ENCODE results near the gene RFESD. TPM values are rescaled to one million over a fixed set of nuclear protein-coding genes. Genes with fewer than 3 reads are reported as not detected.

RFESD gene
- polyA plus RNA-seq (2012; ENCODE audit: missing spikeins), result 6.6 TPM

- FAIRE-seq, result peak; percentile 95
- TF ChIP-seq POLR2A (IDR thresholded peaks at IDR 0.05; ENCODE audit: low read depth, low read length), result peak; percentile 83; the same call in 1 of the 2 replicates
- peak; percentile 64 for TF ChIP-seq TAF1 (IDR thresholded peaks at IDR 0.05; ENCODE audit: borderline replicate concordance, low read depth, low read length)
- TF ChIP-seq POLR2AphosphoS5 (IDR thresholded peaks at IDR 0.05; ENCODE audit: low read depth, low read length), result 0 out of 2 replicates have a peak, but pooled peaks have one; percentile 44
- peak; percentile 71 for DNase-seq (ENCODE audit: insufficient read length)
Measured at GRCh38 chr5:95646569-95647431, at the start of gene RFESD. Gene RFESD (plus strand): TSS chr5:95646777. CDS start chr5:95652272, 5,495 bp downstream.

GRCh38 chr5:95599252-95599651 is 47.3 kb upstream of the RFESD start:
- no peak for TF ChIP-seq TAF1 (IDR thresholded peaks at IDR 0.05; ENCODE audit: borderline replicate concordance, low read depth, low read length)
- no peak for TF ChIP-seq POLR2AphosphoS5 (IDR thresholded peaks at IDR 0.05; ENCODE audit: low read depth, low read length)
- no peak for TF ChIP-seq POLR2A (IDR thresholded peaks at IDR 0.05; ENCODE audit: low read depth, low read length)
- no peak for DNase-seq (ENCODE audit: insufficient read length)
- peak; percentile 30 for FAIRE-seq

DNA sequence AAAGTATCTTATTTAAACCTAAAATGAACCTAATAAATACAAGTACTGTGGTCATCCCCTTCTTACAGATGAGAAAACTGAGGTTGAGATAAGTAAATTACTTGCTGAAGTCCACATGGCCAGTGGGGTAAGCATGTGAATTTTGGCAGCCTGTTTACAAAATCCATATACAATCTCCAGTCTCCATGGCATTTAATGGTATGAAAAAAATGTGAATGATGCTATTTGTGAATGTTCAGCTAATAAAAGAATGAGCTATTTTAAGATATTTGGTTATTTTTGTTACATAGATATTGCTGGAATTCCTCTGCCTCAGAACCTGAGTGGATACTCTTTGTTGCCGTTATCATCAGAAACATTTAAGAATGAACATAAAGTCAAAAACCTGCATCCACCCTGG is 46.0 kb upstream of the RFESD start:
- no peak for FAIRE-seq
- DNase-seq (ENCODE audit: insufficient read length), result no peak
- no peak for TF ChIP-seq POLR2AphosphoS5 (IDR thresholded peaks at IDR 0.05; ENCODE audit: low read depth, low read length)
- TF ChIP-seq TAF1 (IDR thresholded peaks at IDR 0.05; ENCODE audit: borderline replicate concordance, low read depth, low read length), result no peak
- TF ChIP-seq POLR2A (IDR thresholded peaks at IDR 0.05; ENCODE audit: low read depth, low read length), result no peak

DNA sequence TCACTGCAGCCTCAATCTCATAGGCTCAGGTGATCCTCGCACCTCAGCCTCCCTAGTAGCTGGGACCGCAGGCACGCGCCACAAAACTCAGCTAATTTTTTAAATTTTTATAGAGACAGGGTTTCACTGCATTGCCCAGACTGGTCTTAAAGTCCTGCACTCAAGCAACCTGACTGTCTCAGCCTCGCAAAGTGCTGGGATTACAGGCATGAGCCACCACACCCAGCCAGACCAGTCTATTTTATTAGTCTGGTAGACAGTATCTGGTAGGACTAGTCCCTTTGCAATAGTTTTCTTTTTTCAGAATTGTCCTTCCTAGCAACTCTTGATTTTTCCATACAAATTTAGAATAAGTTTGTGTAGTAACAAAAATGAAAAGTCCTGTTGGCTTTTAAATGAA is 40.8 kb upstream of the RFESD start:
- FAIRE-seq, result no peak
- DNase-seq (ENCODE audit: insufficient read length), result no peak
- TF ChIP-seq TAF1 (IDR thresholded peaks at IDR 0.05; ENCODE audit: borderline replicate concordance, low read depth, low read length) (no peak), POLR2A (IDR thresholded peaks at IDR 0.05; ENCODE audit: low read depth, low read length) (no peak), POLR2AphosphoS5 (IDR thresholded peaks at IDR 0.05; ENCODE audit: low read depth, low read length) (no peak)

DNA sequence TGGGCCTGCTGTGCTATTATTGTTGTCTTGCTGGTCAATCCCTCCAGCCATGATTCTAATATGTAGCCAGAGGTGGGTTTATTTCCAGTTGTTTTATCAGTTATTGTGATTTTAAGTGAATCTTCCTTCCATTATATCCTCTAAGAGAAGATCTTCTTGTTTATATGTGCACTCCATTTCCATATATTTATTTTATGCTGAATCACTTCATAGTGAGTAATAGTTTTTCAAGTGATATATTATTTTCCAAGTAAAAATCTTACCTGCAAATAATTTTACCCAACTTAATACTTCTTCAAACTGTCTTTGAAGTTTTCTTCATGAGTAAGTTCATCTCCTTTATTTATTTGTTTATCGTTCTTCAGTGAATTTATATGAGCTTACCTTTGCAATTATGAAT is 40.2 kb upstream of the RFESD start:
- FAIRE-seq (no peak), DNase-seq (ENCODE audit: insufficient read length) (no peak)
- TF ChIP-seq TAF1 (IDR thresholded peaks at IDR 0.05; ENCODE audit: borderline replicate concordance, low read depth, low read length) (no peak), POLR2AphosphoS5 (IDR thresholded peaks at IDR 0.05; ENCODE audit: low read depth, low read length) (no peak), POLR2A (IDR thresholded peaks at IDR 0.05; ENCODE audit: low read depth, low read length) (no peak)

DNA sequence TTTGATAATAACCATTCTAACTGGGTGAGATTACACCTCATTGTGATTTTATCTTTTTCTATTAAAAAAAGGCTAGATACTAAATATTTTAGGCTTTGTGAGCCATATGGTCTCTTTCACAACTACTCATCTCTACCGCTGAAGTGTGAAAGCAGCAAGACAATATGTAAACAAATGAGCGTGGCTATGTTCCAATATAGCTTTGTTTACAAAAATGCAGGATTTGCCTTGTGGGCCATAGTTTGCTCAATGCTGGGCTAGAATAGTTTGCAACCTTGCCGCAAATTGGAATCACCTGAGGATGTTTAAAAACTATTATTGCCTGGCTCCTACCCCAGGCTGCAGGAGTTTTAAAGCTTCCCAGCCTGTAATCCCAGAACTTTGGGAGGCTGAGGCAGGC is 36.9 kb upstream of the RFESD start:
- DNase-seq (ENCODE audit: insufficient read length), result no peak
- TF ChIP-seq POLR2A (IDR thresholded peaks at IDR 0.05; ENCODE audit: low read depth, low read length) (no peak), POLR2AphosphoS5 (IDR thresholded peaks at IDR 0.05; ENCODE audit: low read depth, low read length) (no peak), TAF1 (IDR thresholded peaks at IDR 0.05; ENCODE audit: borderline replicate concordance, low read depth, low read length) (no peak)
- no peak for FAIRE-seq

GRCh38 chr5:95610546-95610945 is 36.0 kb upstream of the RFESD start:
- no peak for TF ChIP-seq POLR2A (IDR thresholded peaks at IDR 0.05; ENCODE audit: low read depth, low read length)
- no peak for TF ChIP-seq TAF1 (IDR thresholded peaks at IDR 0.05; ENCODE audit: borderline replicate concordance, low read depth, low read length)
- TF ChIP-seq POLR2AphosphoS5 (IDR thresholded peaks at IDR 0.05; ENCODE audit: low read depth, low read length), result no peak

GRCh38 chr5:95611396-95611795 is 35.2 kb upstream of the RFESD start:
- FAIRE-seq (no peak), DNase-seq (ENCODE audit: insufficient read length) (no peak)
- TF ChIP-seq POLR2AphosphoS5 (IDR thresholded peaks at IDR 0.05; ENCODE audit: low read depth, low read length), result no peak
- TF ChIP-seq POLR2A (IDR thresholded peaks at IDR 0.05; ENCODE audit: low read depth, low read length), result no peak
- TF ChIP-seq TAF1 (IDR thresholded peaks at IDR 0.05; ENCODE audit: borderline replicate concordance, low read depth, low read length), result no peak

More at GRCh38 chr5:95610546-95610945, 36.0 kb upstream of the RFESD start:
- FAIRE-seq (no peak), DNase-seq (ENCODE audit: insufficient read length) (no peak)

- TF ChIP-seq POLR2AphosphoS5 (IDR thresholded peaks at IDR 0.05; ENCODE audit: low read depth, low read length), result no peak
- no peak for TF ChIP-seq TAF1 (IDR thresholded peaks at IDR 0.05; ENCODE audit: borderline replicate concordance, low read depth, low read length)
- TF ChIP-seq POLR2A (IDR thresholded peaks at IDR 0.05; ENCODE audit: low read depth, low read length), result no peak
- no peak for DNase-seq (ENCODE audit: insufficient read length)
- FAIRE-seq, result no peak
Measured at GRCh38 chr5:95613514-95613913, 33.1 kb upstream of the RFESD start.

GRCh38 chr5:95615164-95615467 is 31.5 kb upstream of the RFESD start:
- peak; percentile 62 for FAIRE-seq

DNA sequence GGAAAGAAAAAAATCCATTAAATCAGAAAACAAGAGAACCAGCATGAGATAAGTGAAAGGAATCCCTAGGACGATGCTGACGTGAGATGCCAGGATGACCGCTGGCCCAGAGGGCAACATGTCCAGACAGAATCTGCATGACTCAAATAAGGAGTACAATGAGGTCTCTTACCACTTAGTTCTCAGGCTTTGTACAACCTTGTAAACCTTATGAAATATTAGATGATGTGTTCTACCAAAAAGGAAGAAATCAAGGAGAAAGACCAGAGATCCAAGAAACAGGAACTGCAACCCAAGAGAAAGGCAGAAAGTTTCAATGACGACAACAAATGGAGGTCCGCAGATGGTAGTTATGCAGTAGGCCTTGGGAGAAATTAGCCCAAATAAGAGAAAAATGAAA is 29.5 kb upstream of the RFESD start:
- FAIRE-seq, result no peak
- no peak for DNase-seq (ENCODE audit: insufficient read length)
- no peak for TF ChIP-seq POLR2AphosphoS5 (IDR thresholded peaks at IDR 0.05; ENCODE audit: low read depth, low read length)
- no peak for TF ChIP-seq TAF1 (IDR thresholded peaks at IDR 0.05; ENCODE audit: borderline replicate concordance, low read depth, low read length)
- no peak for TF ChIP-seq POLR2A (IDR thresholded peaks at IDR 0.05; ENCODE audit: low read depth, low read length)

More at GRCh38 chr5:95615164-95615467, 31.5 kb upstream of the RFESD start:
- DNase-seq (ENCODE audit: insufficient read length), result no peak
- TF ChIP-seq POLR2A (IDR thresholded peaks at IDR 0.05; ENCODE audit: low read depth, low read length), result no peak
- no peak for TF ChIP-seq TAF1 (IDR thresholded peaks at IDR 0.05; ENCODE audit: borderline replicate concordance, low read depth, low read length)
- no peak for TF ChIP-seq POLR2AphosphoS5 (IDR thresholded peaks at IDR 0.05; ENCODE audit: low read depth, low read length)

GRCh38 chr5:95619096-95619495 is 27.5 kb upstream of the RFESD start:
- TF ChIP-seq POLR2AphosphoS5 (IDR thresholded peaks at IDR 0.05; ENCODE audit: low read depth, low read length), result no peak
- no peak for TF ChIP-seq POLR2A (IDR thresholded peaks at IDR 0.05; ENCODE audit: low read depth, low read length)
- TF ChIP-seq TAF1 (IDR thresholded peaks at IDR 0.05; ENCODE audit: borderline replicate concordance, low read depth, low read length), result no peak
- FAIRE-seq, result no peak
- no peak for DNase-seq (ENCODE audit: insufficient read length)
